Activated CD8-positive, alpha-beta memory T cell treated with anti-CD3 and anti-CD28 coated beads, Interleukin-2, amount 50 U/mL, for 1 hour (primary cell): ENCODE results near the gene B4GALT7.
"Not testable (repeated sequence)": the region's sequence is repeated elsewhere in the genome, so short reads cannot be mapped to it uniquely, and the experiment has no call there.

Experiments used
- DNase-seq: peaks from one replicate; pipeline ENCODE4 v3.0.0-alpha.2; 2020; ENCODE audit errors: extremely low read depth

Gene B4GALT7, protein sequence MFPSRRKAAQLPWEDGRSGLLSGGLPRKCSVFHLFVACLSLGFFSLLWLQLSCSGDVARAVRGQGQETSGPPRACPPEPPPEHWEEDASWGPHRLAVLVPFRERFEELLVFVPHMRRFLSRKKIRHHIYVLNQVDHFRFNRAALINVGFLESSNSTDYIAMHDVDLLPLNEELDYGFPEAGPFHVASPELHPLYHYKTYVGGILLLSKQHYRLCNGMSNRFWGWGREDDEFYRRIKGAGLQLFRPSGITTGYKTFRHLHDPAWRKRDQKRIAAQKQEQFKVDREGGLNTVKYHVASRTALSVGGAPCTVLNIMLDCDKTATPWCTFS

DNA sequence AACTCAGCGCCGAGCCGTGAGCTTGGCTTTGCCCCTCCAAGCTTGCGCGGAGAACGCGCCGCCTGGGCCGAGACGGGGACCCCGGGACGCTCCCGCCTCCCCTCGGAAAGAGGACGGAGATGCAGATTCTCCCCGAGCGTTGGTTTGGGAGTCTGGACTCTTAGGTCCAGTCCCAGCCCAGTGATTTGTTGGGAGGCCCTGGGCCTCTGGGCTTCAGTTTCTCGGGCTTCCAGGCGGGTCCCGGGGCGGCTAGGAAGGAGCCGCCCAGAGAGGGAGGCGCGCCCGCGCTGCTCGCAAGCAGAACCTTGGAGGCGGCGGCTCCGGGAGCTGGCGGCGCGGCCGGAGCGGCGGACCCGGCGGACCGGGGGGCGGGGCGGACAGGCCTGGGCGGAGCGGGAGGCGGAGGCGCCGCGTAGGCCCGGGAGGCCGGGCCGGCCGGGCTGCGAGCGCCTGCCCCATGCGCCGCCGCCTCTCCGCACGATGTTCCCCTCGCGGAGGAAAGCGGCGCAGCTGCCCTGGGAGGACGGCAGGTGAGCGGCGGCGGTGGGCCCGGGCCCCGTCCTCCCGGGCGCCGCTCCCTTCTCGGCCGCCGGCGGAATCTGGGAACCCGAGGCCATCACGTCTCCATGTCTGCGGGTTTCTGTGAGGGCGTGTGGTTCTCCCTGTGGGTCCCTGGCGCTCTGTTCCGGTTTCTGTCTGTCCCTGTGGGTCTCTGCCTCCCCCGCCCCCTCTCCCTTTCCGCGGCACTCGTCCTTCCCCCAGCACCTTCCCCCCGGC, at the start of gene B4GALT7:
Gene B4GALT7, plus strand, starts transcription at position 402 of the 777 bp plus-strand sequence. Its CDS starts 79 bp downstream, at position 481.
- DNase-seq: peak; percentile 53

DNA sequence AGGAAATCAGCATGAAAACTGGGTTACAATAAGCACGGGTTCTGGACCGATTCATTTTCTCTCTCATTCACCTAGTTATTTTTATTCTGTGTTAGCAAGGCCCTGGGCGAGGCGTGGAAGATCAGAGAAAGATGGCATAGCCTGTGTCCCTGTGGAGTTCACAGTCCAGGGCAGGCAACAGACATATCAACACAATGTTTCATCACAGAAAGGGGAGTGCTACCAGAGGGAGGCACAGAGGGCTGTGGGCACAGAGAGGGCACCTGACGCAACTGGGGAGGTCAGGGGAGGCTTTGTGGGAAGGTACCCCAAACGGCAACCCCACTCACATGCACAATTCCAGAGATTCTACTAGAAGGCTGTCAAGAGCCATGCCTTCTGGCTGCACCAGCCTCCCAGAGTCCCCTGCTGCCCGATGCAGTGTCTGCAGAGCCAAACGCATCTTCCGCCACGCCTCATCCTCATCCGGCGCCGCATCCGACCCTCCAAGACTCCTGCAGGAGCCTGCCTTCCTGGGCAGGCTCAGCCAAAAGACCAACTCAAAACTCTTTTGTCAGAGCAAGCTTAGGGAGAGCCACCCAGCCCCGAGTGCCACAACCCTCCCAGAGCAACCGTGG, 47.0 kb upstream of the B4GALT7 start:
- no peak for DNase-seq

DNA sequence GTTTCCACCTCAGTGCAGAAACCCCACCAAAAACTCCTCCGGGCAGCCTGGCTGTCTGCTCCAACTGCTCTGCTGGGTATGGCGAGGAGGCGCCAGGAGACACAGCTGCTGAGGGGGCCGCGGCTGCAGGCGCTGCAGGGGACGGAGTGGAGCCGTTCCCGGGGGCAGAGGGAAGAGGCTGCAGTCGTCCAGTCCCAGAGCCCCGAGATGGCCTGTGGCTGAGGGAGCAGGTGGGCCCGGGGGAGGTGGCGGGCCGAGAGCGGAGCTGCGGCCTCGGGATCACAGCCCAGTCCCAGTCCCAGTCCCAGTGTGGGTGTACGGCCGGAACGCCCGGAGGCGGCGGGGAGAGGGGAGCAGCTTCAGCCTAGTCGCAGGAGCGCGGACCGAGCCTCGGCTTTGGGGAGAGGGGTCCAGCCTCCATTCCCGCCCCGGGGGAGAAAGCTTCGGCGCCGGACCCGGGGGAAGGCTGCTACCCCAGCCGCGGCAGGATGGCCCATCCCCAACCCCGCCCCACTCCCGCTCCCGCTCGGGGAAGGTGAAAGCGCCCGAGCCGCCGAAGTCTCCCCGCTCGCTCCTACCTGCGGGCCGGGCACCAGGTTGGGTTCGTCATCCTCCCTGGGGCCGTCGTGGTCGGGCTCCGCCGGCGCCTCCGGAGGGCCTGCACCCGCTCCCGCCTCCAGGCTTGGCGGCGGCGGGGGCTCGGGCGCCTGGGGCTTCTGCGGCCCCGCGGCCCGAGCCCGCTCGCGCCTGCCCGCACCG, 46.1 kb upstream of the B4GALT7 start:
- DNase-seq: no peak

DNA sequence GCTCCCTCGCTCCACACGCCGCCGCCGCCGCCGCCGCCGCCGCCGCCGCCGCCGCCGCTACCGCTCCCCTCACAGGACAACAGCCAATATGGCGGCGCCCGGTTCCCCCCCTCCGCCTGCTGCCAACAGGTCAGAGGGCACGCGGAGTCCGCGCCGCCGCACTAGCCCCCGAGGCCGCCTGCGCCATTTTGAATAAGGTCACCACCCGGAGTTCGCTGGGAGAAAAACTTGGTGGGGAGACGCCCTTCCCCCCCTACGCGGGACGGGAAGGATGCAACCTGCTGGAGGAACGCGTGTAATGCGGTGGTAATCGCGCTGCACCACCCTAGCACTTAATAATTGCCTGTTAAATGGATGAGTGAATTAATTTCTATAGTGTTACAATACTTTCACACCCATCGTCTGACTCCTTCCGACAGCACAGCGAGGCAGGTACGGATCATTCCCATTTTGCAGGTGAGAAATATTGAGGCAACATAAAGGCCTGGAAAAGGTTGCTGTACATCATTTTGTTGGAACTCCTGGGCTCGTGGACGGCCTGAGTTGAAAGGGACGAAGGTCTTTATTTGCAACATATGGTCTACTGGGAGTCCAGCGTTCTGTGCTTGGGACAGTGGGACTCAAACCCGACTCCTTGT, 45.3 kb upstream of the B4GALT7 start, which contains the start of gene FAM193B:
Gene FAM193B, minus strand, starts transcription at position 90 of the 638 bp plus-strand sequence. CDS start 105 bp downstream, outside the sequence.
- peak; percentile 79 for DNase-seq

DNA sequence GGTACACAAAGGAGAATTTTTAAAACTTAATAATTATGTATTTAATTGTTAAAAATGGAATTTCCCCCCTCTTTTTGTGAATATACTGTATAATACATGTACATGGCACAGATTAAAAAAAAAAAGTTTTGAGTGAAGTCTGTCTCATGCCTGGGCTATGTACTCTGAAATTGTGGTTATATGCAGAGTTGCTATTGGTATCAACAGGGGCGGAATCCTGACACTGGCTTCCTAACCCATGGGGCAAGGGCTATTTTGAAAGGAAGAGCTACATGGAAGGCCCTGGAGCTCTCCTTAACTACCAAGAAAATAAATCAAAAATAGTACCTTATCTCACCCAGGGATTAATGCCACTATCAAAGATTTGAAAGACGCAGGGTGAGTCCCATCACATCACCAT, 44.7 kb upstream of the B4GALT7 start:
- DNase-seq: no peak

DNA sequence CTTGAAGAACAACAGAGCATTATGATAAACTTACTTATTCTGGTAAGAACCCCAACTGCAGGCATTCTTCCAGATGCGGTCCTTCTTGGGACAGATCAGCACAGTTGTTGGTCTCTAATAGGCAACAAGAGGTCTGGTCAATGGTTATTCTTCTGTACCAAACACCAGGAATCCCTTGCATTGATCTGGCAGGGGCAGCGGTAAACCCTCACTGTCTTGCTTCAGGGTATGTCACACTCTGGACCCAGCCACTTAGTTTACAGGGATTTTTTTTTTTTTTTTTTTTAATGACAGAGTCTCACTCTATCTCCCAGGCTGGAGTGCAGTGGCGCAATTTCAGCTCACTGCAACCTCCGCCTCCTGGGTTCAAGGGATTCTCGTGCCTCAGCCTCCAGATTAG, 44.3 kb upstream of the B4GALT7 start:
- DNase-seq: no peak

DNA sequence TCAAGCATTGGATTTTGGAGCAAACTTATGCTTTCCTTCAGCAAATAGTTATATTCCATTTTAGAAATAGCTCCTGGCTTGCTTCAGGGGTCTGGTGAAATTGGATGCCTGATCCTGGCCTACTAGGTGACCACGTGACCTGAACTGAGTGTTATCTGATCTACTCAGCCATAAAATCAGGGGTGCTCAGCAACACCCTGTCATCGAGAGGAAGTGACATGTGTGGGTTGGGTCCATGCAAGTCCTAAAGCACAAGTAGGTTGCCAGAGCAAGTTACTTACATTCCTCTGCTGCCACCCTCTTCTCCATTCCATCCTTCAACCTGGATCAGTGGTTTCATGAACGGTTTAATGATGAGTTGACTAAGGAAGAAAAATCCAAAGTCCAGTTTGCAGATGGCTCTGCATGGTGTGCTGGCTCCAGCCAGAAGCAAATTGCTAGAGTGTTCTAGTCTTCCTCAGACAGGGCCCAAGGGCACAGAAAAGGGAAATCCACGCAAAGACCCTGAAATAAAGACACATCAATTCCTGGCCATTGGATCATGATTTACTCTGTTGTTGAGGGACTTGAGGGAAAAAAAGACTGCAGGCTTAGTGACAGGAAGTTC, 42.8 kb upstream of the B4GALT7 start:
- no peak for DNase-seq

DNA sequence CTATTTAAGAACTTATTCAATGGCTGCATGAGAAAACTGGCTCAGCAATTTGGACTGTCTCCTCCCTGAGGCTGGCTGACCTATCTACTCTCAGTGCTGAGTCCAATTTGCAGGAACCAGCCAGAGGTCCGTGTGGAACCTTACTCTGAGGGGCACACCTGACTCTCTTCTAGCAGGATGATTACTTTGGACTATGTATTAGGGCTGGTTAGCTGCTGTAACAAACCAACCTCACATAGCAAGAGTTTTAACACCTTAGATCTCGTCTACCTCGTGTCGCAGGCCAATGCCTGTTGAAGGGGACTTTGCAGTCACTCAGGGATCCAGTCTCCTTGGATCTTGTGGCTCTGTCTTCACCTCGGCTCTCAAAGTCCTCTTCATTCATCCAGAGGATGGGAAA, 42.1 kb upstream of the B4GALT7 start:
- no peak for DNase-seq

DNA sequence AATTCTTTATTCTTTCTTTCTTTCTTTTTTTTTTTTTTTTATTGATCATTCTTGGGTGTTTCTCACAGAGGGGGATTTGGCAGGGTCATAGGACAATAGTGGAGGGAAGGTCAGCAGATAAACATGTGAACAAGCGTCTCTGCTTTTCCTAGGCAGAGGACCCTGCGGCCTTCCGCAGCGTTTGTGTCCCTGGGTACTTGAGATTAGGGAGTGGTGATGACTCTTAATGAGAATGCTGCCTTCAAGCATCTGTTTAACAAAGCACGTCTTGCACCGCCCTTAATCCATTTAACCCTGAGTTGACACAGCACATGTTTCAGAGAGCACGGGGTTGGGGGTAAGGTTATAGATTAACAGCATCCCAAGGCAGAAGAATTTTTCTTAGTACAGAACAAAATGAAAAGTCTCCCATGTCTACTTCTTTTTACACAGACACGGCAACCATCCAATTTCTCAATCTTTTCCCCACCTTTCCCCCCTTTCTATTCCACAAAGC, 40.4 kb upstream of the B4GALT7 start:
- not testable (repeated sequence) for DNase-seq

DNA sequence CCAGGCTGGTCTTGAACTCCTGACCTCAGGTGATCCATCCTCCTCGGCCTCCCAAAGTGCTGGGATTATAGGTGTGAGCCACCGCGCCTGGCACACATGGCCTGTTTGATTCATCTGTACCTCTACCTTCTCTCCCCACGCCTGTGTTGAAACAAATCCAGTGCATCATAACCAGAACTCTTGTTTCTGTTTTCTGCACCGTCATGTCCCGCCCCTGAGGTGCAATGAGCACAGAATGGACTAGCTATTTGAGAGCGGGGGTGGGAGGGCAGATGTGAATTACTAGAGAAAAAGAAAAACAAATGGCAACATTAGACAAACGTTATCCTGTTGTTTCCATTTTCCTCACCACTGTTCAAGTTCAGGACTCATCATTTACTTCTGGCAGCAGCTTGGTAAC, 34.9 kb upstream of the B4GALT7 start:
- DNase-seq: no peak

DNA sequence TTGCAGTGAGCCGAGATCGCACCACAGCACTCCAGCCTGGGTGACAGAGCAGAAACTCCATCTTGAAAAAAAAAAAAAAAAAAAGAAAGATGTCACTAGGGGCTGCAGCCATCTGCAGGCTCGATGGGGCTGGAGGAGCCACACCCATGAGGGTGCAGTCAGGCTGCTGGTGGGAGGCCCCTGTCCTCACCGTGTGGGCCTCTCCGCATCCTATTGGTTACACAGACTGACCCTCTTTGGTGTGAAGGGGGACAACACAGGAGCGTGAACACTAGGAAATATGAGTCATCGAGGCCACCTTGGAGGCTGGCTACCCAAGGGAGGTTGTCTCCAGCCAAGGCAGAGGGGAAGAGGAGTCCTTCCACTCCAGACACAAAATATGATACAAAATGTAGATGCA, 31.6 kb upstream of the B4GALT7 start:
- DNase-seq: no peak

DNA sequence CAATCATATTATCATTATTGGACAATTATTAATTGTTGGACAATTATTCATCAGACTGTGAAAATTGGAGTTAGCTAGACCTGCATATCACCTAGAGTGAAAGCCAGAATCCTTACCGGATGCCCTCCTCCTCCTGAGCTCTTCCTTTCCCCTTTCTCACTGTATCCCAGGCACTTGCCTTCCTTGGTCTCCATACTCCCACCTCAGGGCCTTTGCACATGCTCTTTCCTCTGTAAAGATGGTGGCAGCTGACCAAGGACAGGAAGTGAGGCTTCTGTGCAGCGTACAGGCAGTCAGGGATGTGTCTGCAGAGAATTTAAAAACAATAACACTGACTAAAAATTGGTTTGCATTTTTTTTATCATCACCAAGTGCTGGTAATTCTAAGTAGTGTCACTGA, 30.0 kb upstream of the B4GALT7 start:
- DNase-seq: no peak

DNA sequence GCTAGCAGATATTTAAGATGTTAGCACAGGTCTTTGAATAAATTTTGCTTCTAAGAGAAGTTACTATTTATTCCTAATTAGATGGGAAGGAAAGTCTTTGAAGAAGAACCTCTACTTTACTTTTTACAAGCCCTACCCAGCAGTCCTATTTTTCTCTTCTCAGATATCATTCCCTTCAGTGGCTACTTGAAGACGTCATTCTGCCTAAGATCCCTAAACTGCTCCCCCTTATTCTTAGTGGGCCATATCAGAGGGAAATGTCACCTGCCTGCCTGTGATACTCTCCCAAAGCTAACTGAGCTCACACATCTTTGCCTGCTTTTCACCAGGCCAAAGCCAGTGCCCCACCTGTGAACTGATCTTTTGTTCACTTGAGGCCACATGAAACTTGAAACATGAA, 24.4 kb upstream of the B4GALT7 start:
- no peak for DNase-seq

DNA sequence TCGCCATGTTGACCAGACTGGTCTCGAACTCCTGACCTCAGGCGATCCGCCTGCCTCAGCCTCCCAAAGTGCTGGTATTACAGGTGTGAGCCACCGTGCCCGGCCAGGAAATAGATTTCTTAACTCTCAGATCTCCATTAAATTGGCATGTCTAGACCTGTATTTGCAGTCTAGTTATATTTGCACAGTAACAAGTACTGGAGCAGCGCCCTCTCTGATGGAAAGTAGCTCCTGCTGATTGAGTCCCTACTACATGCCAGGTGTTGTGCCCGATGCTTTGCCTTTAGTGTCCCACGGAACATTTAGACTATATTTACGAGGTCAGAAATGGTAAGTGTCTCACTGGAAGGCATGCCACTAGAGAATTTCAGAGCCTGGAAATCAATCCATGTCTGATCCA, 23.8 kb upstream of the B4GALT7 start:
- no peak for DNase-seq

DNA sequence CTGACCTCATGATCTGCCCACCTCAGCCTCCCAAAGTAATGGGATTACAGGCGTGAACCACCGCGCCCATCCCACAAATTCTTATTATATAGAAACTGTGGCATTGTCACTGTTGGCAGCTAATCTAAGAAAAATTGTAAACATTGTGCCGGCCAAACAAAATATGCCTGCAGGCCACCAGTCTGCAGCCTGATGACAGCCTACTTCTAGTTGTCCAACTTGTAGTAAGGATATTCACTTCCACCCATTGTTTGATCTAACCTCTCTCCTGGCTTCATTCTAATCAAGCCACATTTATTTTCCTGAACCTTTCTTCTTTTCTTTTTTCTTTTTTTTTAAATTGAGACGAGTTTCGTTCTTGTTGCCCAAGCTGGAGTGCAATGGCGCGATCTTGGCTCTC, 21.6 kb upstream of the B4GALT7 start:
- DNase-seq: no peak

DNA sequence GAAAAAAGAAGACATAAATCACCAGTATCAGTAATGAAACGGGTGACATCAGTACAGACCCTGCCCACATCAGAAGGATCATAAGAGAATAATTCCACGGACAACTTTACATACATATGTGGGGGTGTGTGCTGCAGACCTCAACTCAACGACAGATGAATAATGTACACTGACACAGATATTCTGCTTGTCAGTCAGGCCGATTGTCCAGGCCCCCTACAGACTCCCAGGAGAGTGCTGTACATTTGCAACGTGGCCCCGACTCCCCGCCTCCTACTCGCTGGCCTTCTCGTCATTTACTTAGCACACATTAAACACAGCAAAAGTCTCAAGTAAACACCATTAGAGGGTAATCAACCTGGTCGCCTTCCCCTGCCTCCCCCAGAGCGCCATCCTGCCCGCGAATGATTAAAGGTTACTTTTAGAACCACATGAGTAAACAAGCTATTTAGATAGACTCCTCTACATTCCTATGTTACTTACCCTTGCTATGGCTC, 11.5 kb upstream of the B4GALT7 start:
- no peak for DNase-seq

DNA sequence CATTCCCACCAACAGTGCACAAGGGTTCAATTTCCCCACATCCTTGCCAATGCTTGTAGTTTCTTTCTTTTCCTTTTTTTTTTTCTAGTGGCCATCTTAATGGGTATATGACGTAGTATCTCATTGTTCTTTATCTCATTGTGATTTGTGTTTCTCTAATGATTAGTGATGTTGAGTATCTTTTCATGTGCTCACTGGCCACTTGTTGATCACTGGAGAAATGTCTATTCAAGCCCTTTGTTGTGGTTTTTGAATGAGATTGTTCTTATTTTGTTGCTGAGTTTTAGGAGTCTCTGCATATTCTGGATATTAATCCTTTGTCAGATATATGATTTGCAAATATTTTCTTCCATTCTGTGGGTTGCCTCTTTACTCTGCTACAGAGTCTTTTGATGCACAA, 9.5 kb upstream of the B4GALT7 start:
- DNase-seq: no peak

DNA sequence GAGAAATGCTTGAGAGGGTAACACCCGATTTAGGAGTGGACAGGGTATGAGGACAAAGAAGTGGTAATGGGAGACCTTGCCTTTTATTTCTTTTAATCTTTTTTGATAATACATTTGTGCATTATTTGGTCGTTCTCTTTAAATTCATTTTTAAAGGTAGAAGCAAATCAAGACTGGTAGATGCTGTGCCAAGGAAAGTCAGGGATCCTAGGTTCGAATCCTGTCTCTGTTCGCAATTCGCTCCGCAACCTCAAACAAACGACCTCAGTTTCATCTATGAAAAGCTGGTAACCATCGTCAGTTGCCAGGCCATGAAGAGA, 8.3 kb upstream of the B4GALT7 start:
- no peak for DNase-seq

DNA sequence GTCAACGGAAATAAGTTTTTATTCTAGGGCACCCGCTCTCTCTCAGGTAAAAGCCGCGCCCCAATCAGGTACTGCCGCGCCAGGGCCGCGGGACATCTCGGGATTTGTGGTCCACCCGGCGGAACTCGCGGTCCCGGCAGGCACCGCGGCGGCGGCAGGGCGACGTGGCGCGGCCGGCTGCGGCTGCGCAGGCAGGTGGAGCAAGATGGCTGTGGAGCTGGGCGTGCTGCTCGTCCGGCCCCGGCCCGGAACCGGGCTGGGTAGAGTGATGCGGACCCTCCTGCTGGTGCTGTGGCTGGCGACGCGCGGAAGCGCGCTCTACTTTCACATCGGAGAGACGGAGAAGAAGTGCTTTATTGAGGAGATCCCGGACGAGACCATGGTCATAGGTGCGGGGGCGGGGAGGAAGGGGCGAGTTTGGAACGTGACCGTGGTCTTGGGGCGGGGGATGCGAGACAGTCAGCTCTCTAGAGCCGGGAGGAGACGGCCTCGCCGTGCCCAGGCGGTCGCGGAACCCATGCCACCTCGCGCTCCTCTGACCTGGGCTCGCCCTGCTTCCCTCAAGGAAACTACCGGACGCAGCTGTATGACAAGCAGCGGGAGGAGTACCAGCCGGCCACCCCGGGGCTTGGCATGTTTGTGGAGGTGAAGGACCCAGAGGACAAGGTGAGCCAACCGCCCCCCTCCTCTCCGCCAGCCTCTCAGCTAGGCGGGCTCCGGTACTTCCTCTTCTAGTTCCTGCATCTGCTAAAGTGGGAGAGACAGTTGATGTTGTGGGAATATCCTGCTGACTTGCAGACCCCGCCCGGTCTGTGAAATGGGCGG, 7.7 kb upstream of the B4GALT7 start, which contains the start of gene TMED9:
Gene TMED9, plus strand, starts transcription at position 194 of the 825 bp plus-strand sequence. Its CDS starts 12 bp downstream, at position 206.
- DNase-seq: peak; percentile 56

DNA sequence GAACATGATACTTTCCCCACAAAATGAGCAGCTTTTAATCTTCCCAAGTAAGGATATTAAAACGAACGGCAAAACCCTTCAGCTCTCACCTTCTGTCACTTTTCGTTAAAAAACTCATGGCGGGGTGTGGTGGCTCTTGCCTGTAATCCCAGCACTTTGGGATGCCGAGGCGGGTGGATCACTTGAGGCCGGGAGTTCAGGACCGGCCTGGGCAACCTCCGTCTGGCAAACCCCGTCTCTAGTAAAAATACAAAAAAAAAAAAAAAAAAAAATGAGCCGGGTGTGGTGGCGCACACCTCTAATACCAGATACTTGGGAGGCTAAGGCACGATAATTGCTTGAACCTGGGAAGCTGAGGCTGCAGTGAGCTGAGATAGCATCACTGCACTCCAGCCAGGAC, 7.0 kb upstream of the B4GALT7 start:
- no peak for DNase-seq
